Ishikawa (cell line): ENCODE data around the gene CAB39.

Source experiments
- CEBPB ChIP-seq: IDR thresholded peaks from 2 replicates; pipeline ENCODE4 v1.6.1; 2012
- CREB1 ChIP-seq: IDR thresholded peaks from 2 replicates; pipeline ENCODE4 v1.6.1; 2012; ENCODE audit warnings: low read depth
- EGR1 ChIP-seq: IDR thresholded peaks from 2 replicates; pipeline ENCODE4 v1.6.1; 2012
- EP300 ChIP-seq: IDR thresholded peaks from 2 replicates; pipeline ENCODE4 v1.6.1; 2012; ENCODE audit warnings: borderline replicate concordance
- FOXM1 ChIP-seq: IDR thresholded peaks from 2 replicates; pipeline ENCODE4 v1.6.1; 2012; ENCODE audit warnings: low read depth, borderline replicate concordance
- NFIC ChIP-seq: IDR thresholded peaks from 2 replicates; pipeline ENCODE4 v1.6.1; 2012
- RAD21 ChIP-seq: IDR thresholded peaks from 2 replicates; pipeline ENCODE4 v1.6.1; 2012; ENCODE audit warnings: low read depth
- TAF1 ChIP-seq: IDR thresholded peaks from 2 replicates; pipeline ENCODE4 v1.6.1; 2012; ENCODE audit warnings: low read depth, mild to moderate bottlenecking
- TCF12 ChIP-seq: IDR thresholded peaks from 2 replicates; pipeline ENCODE4 v1.6.1; 2012; ENCODE audit warnings: low read depth
- TEAD4 ChIP-seq: IDR thresholded peaks from 2 replicates; pipeline ENCODE4 v1.6.1; 2012
- YY1 ChIP-seq: IDR thresholded peaks from 2 replicates; pipeline ENCODE4 v1.6.1; 2012; ENCODE audit warnings: low read depth
- ZBTB7A ChIP-seq: IDR thresholded peaks from 2 replicates; pipeline ENCODE4 v1.6.1; 2012; ENCODE audit warnings: low read depth
- TF ChIP-seq, protein P1 (sequence below): IDR thresholded peaks from 2 replicates; pipeline ENCODE4 v1.6.1; 2012
- TF ChIP-seq, protein P2 (sequence below): IDR thresholded peaks from 2 replicates; pipeline ENCODE4 v1.6.1; 2012; ENCODE audit warnings: low read depth, mild to moderate bottlenecking
- TF ChIP-seq, protein P3 (sequence below): IDR thresholded peaks from 2 replicates; pipeline ENCODE4 v1.6.1; 2012

The CAB39 gene

DNA sequence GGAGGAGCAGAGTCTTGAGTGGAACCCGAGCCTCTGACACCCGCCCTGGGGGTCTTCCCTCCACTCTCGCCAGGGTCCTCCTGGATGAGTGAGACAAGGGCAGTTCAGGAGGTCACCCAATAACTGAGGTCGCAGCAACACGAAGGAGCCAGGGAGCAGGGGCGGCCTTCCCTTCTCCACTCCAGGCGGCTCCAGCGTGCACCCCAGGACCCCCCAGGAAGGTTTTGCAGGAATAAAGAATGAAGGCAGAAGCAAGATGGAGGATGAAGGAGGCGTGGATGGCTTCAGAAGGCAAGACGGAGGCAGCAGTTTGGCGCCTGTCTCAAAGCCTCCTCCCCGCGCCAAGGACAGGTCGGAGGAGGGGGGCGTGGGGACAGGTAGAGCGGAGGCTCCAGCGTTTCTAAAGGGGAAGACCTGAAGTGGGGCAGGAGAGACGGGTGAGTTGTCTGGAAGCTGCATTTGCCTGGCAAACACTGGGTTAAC lies 151.5 kb downstream of the CAB39 start:
- TF ChIP-seq NFIC (0 out of 2 replicates have a peak, but pooled peaks have one; percentile 24), RAD21 (no peak), EGR1 (no peak), EP300 (no peak), TEAD4 (no peak), TAF1 (no peak), CREB1 (no peak)
- TF ChIP-seq, protein P1, sequence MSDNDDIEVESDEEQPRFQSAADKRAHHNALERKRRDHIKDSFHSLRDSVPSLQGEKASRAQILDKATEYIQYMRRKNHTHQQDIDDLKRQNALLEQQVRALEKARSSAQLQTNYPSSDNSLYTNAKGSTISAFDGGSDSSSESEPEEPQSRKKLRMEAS = no peak

DNA sequence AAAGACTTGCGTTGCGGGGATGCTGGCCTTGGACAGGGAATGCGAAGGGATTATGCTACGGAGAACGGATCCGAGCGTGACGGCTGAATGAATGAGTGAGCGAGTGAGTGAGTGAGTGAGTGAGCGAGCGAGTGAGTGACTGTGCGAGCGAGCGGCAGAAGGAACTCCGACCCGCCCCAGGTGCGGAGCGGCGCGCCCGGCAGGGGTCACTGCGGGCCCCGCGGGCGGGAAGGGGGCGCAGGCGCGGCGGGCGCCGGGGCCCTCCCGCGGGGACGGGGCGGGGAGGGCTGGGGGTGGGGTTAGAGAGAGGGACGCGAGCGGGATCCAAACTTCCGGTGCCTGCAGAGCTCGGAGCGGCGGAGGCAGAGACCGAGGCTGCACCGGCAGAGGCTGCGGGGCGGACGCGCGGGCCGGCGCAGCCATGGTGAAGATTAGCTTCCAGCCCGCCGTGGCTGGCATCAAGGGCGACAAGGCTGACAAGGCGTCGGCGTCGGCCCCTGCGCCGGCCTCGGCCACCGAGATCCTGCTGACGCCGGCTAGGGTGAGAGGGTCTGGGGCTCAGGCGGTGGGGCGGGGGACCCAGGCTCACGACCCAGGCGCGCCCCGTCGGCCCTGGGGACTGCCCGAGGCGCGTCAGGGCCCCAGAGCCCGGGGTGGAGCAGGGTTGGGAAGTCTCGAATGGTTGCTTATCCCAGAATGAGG lies 152.1 kb downstream of the CAB39 start, which contains the start of gene ITM2C:
ITM2C (plus strand) TSS at position 338 of the 702 bp plus-strand sequence; CDS start at position 422, 84 bp downstream.
- no peak; the same call in 1 of the 2 replicates for TF ChIP-seq NFIC
- peak; percentile 39; the same call in 1 of the 2 replicates for TF ChIP-seq TAF1
- TF ChIP-seq ZBTB7A = peak; percentile 70; the same call in 1 of the 2 replicates

DNA sequence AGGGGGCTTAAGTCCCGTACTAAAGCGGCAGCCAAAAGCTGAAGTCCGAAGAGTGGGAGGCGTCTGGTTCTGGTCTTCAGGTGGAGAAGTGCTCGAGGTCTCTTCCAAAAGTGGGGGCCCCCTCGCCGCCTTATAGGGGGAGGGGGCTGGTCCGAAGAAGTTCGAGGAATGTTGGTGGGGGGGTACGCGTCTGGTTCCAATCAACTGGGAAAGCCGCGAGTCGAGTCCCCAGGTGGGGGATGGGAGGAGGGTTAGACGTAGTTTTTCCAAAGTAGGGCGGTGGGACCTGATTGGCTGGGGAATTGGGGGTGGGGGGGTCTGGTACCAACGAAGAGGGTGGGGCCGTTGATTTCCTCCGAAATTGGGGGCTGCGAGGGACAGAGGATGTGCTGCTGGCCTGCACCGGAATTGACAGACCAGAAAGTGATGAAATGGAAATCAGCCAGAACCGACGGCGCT lies 152.7 kb downstream of the CAB39 start:
- TF ChIP-seq RAD21 (no peak), ZBTB7A (0 out of 2 replicates have a peak, but pooled peaks have one; percentile 3)

DNA sequence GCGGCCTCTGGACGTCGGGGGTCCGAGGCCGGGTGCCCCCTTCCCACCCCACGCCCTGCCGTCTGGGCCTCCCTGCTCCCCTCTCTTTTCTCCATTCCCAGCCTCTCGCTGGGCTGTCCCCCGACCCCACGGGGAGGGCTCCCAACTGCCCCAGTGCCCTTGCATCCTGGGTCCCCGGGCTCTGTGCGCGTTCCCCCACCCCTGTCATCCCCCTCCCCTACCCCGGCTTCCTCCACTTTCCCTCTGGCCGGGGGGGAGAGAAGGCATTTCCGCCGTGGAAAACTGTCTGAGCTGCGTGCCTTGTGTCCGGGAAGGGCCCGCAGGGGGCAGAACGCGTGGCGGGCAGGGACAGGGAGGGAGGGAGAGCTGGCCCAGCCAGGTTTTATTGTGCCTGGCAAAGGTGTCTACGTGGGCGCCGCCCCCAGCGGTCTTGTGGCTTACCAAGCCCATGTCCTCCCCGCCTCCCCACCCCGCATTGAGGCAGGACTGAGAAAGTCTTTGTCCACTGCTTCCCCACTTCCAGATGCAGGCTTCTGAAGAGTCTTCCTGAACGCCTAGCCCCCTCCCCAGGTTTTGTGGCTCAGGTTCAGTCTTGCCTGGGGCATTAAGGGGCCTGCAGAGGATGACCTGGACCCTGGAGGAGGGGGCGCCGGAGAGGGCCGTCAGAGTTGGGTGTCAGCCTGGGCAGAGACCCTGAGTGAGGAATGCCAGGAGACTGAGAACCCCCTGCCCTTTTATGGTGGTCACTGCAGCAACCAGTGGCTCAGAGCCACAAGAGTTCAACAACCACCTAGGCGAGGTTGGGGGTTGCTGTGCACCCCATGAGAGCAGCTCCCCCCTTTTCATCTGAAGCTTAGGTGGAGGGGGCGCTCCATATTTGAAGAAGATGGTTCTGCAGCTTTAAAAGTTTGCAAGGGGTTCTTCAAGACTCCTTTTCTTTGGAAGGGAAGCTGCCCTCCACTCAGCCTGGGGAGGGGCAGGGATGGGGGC lies 153.4 kb downstream of the CAB39 start:
- TF ChIP-seq NFIC (peak; percentile 26; the same call in 1 of the 2 replicates), EP300 (peak; percentile 33; the same call in 1 of the 2 replicates), FOXM1 (no peak), ZBTB7A (peak; percentile 59; the same call in 1 of the 2 replicates), EGR1 (no peak), TAF1 (no peak), TCF12 (0 out of 2 replicates have a peak, but pooled peaks have one; percentile 47)
- TF ChIP-seq, protein P1 = 0 out of 2 replicates have a peak, but pooled peaks have one; percentile 34

DNA sequence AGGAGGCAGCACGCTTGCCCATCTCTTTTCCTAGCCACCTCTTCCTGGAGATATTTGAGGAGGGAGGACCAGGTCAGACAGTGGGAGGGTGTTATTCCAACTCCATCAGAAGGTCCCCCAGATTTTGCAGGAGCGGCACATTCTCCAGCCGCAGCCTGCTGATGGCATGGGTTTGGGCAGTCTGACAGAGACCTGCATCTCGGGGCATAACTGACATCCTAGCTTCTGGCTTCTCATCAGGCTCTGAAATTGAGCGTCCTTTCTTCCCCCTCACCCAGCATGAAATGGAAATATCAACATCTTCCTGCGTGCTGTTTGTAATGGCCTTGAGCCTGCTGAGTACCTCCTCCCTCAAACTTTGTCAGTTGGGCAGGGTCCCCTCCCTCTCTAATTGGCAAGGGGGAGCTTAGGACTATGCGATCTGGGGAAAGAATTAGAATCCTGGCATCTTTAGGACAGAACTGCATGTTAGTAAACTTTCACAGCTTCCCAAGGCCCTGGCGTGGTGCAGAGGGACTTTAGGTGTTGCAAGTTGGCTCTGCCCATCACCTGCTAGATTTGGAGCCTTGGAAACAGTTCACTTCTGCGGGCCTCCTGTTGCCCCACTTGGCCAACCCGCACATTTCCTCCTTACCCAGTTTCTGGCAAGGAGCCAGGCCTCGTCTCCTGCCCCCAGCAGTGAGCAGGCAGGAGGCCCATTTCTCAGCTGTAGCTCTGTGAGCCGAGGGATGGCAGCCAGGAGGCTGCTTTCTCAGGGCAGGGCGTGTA lies 154.3 kb downstream of the CAB39 start:
- TF ChIP-seq TCF12 (peak; percentile 61; the same call in 1 of the 2 replicates), NFIC (peak; percentile 94), YY1 (peak; percentile 40; the same call in 1 of the 2 replicates), TEAD4 (no peak)

DNA sequence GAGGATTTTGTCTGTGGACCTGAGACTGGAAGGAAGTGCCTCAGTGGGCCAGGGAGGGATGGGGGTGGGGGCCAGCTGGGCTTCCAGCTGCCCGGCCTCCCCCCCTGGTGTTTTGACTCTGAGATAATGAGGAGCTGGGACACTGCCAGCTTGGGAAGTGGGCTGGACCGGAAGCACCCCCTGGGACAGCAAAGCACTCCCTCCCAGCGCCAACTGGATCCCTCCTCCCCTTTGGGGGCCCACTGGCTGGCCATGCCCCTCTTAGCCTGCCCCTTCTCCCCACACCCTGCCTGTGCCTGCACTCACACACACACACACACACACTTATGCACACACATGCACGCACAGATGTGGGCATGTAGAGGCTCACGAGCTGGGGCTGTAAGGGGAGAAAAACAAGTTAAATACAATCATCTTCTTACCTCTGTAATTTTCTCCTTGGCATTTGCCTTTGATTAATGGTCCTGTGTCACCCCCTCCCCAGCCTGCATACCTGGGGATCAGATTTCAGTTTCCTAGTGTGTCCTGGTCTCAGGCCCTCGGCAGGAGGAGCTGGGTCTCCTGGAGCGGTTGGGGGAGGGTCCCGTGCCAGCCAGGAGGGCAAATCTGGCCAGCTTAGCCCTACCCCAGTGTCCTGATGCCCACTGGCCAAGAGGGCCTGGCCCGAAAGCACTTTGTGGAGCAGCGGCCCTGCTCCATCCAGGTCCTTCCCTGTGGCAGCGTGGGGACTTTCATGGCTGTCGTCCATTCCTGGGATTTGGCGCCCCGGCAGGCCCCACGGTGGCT lies 155.7 kb downstream of the CAB39 start:
- peak; percentile 79 for TF ChIP-seq TEAD4
- no peak for TF ChIP-seq RAD21
- no peak for TF ChIP-seq YY1
- no peak for TF ChIP-seq CREB1
- TF ChIP-seq TCF12 = peak; percentile 24; the same call in 1 of the 2 replicates
- no peak for TF ChIP-seq FOXM1
- TF ChIP-seq EGR1 = no peak
- no peak for TF ChIP-seq TAF1
- no peak; the same call in 1 of the 2 replicates for TF ChIP-seq NFIC
- TF ChIP-seq CEBPB = no peak
- TF ChIP-seq, protein P2, sequence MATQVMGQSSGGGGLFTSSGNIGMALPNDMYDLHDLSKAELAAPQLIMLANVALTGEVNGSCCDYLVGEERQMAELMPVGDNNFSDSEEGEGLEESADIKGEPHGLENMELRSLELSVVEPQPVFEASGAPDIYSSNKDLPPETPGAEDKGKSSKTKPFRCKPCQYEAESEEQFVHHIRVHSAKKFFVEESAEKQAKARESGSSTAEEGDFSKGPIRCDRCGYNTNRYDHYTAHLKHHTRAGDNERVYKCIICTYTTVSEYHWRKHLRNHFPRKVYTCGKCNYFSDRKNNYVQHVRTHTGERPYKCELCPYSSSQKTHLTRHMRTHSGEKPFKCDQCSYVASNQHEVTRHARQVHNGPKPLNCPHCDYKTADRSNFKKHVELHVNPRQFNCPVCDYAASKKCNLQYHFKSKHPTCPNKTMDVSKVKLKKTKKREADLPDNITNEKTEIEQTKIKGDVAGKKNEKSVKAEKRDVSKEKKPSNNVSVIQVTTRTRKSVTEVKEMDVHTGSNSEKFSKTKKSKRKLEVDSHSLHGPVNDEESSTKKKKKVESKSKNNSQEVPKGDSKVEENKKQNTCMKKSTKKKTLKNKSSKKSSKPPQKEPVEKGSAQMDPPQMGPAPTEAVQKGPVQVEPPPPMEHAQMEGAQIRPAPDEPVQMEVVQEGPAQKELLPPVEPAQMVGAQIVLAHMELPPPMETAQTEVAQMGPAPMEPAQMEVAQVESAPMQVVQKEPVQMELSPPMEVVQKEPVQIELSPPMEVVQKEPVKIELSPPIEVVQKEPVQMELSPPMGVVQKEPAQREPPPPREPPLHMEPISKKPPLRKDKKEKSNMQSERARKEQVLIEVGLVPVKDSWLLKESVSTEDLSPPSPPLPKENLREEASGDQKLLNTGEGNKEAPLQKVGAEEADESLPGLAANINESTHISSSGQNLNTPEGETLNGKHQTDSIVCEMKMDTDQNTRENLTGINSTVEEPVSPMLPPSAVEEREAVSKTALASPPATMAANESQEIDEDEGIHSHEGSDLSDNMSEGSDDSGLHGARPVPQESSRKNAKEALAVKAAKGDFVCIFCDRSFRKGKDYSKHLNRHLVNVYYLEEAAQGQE = no peak
- TF ChIP-seq, protein P1 = no peak
- peak; percentile 39; the same call in 1 of the 2 replicates for TF ChIP-seq ZBTB7A
- TF ChIP-seq, protein P3, sequence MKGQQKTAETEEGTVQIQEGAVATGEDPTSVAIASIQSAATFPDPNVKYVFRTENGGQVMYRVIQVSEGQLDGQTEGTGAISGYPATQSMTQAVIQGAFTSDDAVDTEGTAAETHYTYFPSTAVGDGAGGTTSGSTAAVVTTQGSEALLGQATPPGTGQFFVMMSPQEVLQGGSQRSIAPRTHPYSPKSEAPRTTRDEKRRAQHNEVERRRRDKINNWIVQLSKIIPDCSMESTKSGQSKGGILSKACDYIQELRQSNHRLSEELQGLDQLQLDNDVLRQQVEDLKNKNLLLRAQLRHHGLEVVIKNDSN = no peak
- TF ChIP-seq EP300 = no peak; the same call in 1 of the 2 replicates
